Measurements from ENCODE around the gene KNOP1.

KNOP1 gene, protein sequence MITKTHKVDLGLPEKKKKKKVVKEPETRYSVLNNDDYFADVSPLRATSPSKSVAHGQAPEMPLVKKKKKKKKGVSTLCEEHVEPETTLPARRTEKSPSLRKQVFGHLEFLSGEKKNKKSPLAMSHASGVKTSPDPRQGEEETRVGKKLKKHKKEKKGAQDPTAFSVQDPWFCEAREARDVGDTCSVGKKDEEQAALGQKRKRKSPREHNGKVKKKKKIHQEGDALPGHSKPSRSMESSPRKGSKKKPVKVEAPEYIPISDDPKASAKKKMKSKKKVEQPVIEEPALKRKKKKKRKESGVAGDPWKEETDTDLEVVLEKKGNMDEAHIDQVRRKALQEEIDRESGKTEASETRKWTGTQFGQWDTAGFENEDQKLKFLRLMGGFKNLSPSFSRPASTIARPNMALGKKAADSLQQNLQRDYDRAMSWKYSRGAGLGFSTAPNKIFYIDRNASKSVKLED

DNA sequence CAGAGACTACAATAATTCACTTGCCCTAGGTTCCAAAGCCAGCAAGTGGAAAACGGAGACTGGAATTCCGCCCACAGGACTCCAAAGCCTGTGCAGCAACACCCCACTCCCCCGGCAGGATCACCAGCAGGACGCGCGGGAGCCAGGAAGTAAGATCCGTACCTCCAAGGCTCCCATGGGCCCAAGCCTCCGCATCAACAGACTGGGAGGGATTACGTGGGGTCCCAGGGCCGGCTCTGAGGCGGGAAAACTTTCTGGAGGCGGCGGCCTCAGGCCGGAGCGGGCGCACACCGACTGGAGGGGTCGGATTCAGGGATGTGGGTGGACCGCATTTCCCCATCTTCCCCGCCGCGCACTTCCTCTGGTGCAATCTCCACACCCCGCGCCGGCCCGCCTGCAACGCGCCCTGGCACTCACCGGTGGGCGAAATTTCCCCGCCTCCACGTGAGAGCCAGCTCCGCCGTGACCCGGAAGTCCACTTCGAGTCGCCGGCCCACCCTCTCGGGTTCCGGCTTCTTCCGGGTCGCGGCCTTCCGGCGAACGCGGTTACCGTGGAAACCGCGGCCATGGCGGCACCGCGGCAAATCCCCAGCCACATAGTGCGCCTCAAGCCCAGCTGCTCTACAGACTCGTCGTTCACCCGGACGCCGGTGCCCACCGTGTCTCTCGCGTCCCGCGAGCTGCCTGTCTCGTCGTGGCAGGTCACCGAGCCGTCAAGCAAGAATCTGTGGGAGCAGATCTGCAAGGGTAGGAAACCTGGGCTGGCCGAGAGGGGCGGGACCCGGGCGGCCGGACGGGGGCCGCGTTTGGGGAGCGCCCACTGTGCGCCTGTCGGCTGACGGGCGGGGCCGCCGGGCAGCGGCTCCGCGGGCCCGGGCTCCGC, at the start of gene KNOP1, which contains the start of gene IQCK:
KNOP1 (minus strand) TSS at position 487 of the 883 bp plus-strand sequence. CDS start 3,192 bp downstream, outside the sequence.
IQCK (plus strand) TSS at position 531 of the 883 bp plus-strand sequence; CDS start at position 567, 36 bp downstream.
- no peaks in the 10 kb centered on the region for H3K9me3 ChIP-seq (ENCODE audit: control insufficient read depth, insufficient read depth, low read length)
- no peaks in the 10 kb centered on the region for H3K27me3 ChIP-seq (ENCODE audit: control insufficient read depth, insufficient read depth, low read length)
- peak within 1 kb of the TSS; percentile 97 for H3K27ac ChIP-seq (ENCODE audit: low read depth, low read length)
- peaks cover 34% of the 10 kb centered on the region for H3K36me3 ChIP-seq (ENCODE audit: control insufficient read depth, insufficient read depth, low read length)
- peak within 1 kb of the TSS; percentile 95 for H3K9ac ChIP-seq (ENCODE audit: low read depth, low read length)
- H3K4me1 ChIP-seq (ENCODE audit: control insufficient read depth, insufficient read depth, low read length) = peaks cover 19% of the 10 kb centered on the region
- peak within 1 kb of the TSS; percentile 85 for H3K4me3 ChIP-seq (ENCODE audit: low read depth, low read length)

DNA sequence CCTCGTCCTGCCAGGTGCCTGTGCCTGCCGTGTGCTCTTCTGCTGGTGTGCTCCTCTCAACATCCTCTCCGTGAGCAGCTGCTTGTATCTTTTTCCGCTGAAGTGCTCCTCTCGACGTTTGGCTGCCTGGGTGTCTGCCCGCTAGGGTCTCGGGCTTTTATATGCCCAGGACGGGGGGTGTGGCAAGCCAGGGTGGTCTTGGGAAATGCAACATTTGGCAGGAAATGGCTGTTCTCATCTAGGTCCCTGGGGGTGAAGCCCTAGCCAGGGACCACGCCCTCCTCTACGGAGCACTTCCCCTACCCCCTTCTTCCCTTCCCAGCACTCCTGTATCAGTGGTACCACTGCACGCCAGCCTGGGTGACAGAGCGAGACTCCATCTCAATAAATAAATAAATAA, 49.5 kb upstream of the KNOP1 start:
- Histone ChIP-seq H3K4me1 (ENCODE audit: control insufficient read depth, insufficient read depth, low read length) (peaks cover 15% of the 10 kb centered on the region), H3K4me3 (ENCODE audit: low read depth, low read length) (no peak overlapping the region), H3K9me3 (ENCODE audit: control insufficient read depth, insufficient read depth, low read length) (no peaks in the 10 kb centered on the region), H3K27me3 (ENCODE audit: control insufficient read depth, insufficient read depth, low read length) (no peaks in the 10 kb centered on the region), H3K36me3 (ENCODE audit: control insufficient read depth, insufficient read depth, low read length) (no peaks in the 10 kb centered on the region), H3K27ac (ENCODE audit: low read depth, low read length) (no peak overlapping the region), H3K9ac (ENCODE audit: low read depth, low read length) (no peak overlapping the region)

- no peak overlapping the region for H3K4me3 ChIP-seq (ENCODE audit: low read depth, low read length)
These were observed 49.0 kb upstream of the KNOP1 start for GRCh38 chr16:19766988-19767387.

GRCh38 chr16:19766554-19766884, 48.5 kb upstream of the KNOP1 start:
- Histone ChIP-seq H3K27me3 (ENCODE audit: control insufficient read depth, insufficient read depth, low read length) (no peaks in the 10 kb centered on the region), H3K4me1 (ENCODE audit: control insufficient read depth, insufficient read depth, low read length) (peaks cover 11% of the 10 kb centered on the region; the same call in 1 of the 2 replicates), H3K9ac (ENCODE audit: low read depth, low read length) (no peak overlapping the region), H3K9me3 (ENCODE audit: control insufficient read depth, insufficient read depth, low read length) (no peaks in the 10 kb centered on the region), H3K27ac (ENCODE audit: low read depth, low read length) (no peak overlapping the region), H3K36me3 (ENCODE audit: control insufficient read depth, insufficient read depth, low read length) (no peaks in the 10 kb centered on the region), H3K4me3 (ENCODE audit: low read depth, low read length) (no peak overlapping the region)

More at GRCh38 chr16:19766988-19767387, 49.0 kb upstream of the KNOP1 start:
- Histone ChIP-seq H3K4me1 (ENCODE audit: control insufficient read depth, insufficient read depth, low read length) (peaks cover 14% of the 10 kb centered on the region), H3K9ac (ENCODE audit: low read depth, low read length) (no peak overlapping the region), H3K27me3 (ENCODE audit: control insufficient read depth, insufficient read depth, low read length) (no peaks in the 10 kb centered on the region), H3K27ac (ENCODE audit: low read depth, low read length) (no peak overlapping the region), H3K36me3 (ENCODE audit: control insufficient read depth, insufficient read depth, low read length) (no peaks in the 10 kb centered on the region), H3K9me3 (ENCODE audit: control insufficient read depth, insufficient read depth, low read length) (no peaks in the 10 kb centered on the region)

DNA sequence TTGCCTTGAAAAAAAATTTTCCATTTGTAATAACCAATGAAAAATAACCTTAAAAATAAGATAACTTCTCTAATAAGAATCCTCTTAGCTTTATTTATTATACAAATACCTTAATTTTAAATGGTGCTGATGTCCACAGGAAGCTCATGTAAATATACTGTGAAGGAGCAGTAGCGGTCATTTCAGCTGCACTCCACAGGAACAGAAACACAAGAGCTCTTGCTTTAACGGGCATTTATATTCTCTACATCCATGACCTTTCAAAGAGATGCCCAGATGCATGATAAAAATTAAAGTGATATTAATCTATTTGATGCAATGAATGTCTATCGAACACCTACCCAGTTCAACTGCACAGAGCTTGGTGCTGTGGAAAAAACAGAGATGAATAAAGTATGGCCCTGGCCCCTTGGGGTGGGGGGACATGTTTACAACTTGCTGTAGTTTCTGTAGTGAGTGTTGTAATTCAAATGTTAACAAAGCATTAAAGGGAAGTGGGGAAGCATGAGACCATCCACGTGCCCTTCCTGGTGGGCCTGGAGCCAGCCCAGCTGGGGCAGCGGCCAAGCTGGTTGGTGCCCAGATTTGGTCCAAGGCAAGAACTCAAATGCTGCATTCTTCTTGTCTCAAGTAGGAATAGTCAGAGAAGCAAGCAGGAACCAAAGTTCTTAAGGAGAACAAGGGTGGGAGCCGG, 48.0 kb upstream of the KNOP1 start:
- H3K27me3 ChIP-seq (ENCODE audit: control insufficient read depth, insufficient read depth, low read length) = no peaks in the 10 kb centered on the region
- H3K27ac ChIP-seq (ENCODE audit: low read depth, low read length) = no peak overlapping the region
- no peaks in the 10 kb centered on the region for H3K36me3 ChIP-seq (ENCODE audit: control insufficient read depth, insufficient read depth, low read length)
- H3K9ac ChIP-seq (ENCODE audit: low read depth, low read length) = no peak overlapping the region
- no peak overlapping the region for H3K4me3 ChIP-seq (ENCODE audit: low read depth, low read length)
- peaks cover 11% of the 10 kb centered on the region; the same call in 1 of the 2 replicates for H3K4me1 ChIP-seq (ENCODE audit: control insufficient read depth, insufficient read depth, low read length)
- no peaks in the 10 kb centered on the region for H3K9me3 ChIP-seq (ENCODE audit: control insufficient read depth, insufficient read depth, low read length)

DNA sequence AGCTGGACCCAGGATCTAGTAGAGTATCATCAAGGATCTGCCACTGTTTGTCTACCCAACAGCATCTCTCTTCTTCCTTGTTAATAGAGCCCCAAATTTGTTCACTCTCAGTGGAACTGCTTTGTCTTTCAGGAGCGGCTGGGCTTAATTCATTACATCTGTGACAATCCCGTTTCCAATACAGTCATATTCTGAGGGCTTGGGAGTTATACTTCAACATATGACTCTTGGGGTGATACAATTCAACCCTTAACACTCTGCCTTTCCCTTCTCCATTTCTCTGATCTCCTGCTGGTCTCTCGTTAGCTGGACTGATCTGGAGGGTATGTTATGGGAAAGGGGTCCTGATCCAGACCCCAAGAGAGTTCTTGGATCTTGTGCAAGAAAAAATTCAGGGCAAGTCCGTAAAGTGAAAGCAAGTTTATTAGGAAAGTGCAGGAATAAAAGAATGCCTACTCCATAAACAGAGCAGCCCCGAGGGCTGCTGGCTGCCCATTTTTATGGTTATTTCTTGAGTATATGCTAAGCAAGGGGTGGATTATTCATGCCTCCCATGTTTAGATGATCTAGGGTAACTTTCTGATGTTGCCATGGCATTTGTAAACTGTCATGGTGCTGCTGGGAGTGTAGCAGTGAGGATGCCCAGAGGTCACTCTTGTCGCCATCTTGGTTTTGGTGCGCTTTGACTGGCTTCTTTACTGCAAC, 42.5 kb upstream of the KNOP1 start:
- Histone ChIP-seq H3K9ac (ENCODE audit: low read depth, low read length) (no peak overlapping the region), H3K9me3 (ENCODE audit: control insufficient read depth, insufficient read depth, low read length) (no peaks in the 10 kb centered on the region), H3K4me1 (ENCODE audit: control insufficient read depth, insufficient read depth, low read length) (no peaks in the 10 kb centered on the region), H3K36me3 (ENCODE audit: control insufficient read depth, insufficient read depth, low read length) (no peaks in the 10 kb centered on the region), H3K4me3 (ENCODE audit: low read depth, low read length) (no peak overlapping the region), H3K27ac (ENCODE audit: low read depth, low read length) (no peak overlapping the region), H3K27me3 (ENCODE audit: control insufficient read depth, insufficient read depth, low read length) (no peaks in the 10 kb centered on the region)

DNA sequence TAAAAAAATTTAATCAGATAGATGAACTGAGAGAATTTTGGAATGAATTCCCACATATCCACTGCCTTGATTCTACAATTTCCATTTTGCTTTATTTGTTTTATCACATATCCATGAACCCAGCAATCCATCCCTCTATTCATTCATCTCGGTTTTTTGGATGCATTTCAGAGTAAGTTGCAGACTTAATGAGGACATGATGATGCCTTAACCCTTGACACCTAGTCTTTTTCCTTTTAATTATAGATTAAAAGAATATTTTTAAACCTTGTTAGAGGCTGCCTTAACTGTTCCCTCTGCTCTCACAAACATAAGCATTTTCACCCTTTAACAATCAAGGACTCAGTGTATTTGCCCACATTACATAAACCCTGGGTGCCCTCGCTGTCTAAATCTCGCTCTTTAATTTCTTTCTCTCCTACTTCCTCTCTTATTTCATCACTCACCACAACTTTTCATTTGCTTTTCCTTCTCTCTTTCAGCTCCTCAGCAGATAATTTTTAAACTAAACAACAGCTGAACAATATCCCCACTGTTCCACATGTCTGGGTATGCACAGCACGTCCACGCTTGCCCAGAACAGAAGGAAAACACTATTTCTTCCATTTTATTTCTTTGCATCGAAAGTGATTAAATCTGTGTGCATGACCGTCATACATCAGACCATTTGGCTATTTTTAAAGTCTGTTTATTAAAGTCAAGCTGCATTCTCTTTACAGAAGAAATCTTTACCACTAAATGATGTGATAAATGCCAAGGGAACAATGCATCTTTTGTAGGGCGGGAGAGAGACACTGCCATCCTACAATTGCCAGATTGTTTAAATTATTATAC, 40.0 kb upstream of the KNOP1 start:
- H3K27ac ChIP-seq (ENCODE audit: low read depth, low read length) = no peak overlapping the region
- H3K9me3 ChIP-seq (ENCODE audit: control insufficient read depth, insufficient read depth, low read length) = no peaks in the 10 kb centered on the region
- no peak overlapping the region for H3K4me3 ChIP-seq (ENCODE audit: low read depth, low read length)
- no peak overlapping the region for H3K9ac ChIP-seq (ENCODE audit: low read depth, low read length)
- H3K36me3 ChIP-seq (ENCODE audit: control insufficient read depth, insufficient read depth, low read length) = no peaks in the 10 kb centered on the region
- no peaks in the 10 kb centered on the region for H3K27me3 ChIP-seq (ENCODE audit: control insufficient read depth, insufficient read depth, low read length)
- H3K4me1 ChIP-seq (ENCODE audit: control insufficient read depth, insufficient read depth, low read length) = no peaks in the 10 kb centered on the region

- Histone ChIP-seq H3K9ac (ENCODE audit: low read depth, low read length) (no peak overlapping the region), H3K4me3 (ENCODE audit: low read depth, low read length) (no peak overlapping the region), H3K27ac (ENCODE audit: low read depth, low read length) (no peak overlapping the region), H3K27me3 (ENCODE audit: control insufficient read depth, insufficient read depth, low read length) (no peaks in the 10 kb centered on the region), H3K4me1 (ENCODE audit: control insufficient read depth, insufficient read depth, low read length) (no peaks in the 10 kb centered on the region), H3K9me3 (ENCODE audit: control insufficient read depth, insufficient read depth, low read length) (no peaks in the 10 kb centered on the region), H3K36me3 (ENCODE audit: control insufficient read depth, insufficient read depth, low read length) (no peaks in the 10 kb centered on the region)
These were observed 39.0 kb upstream of the KNOP1 start for GRCh38 chr16:19757026-19757425.

- no peaks in the 10 kb centered on the region for H3K4me1 ChIP-seq (ENCODE audit: control insufficient read depth, insufficient read depth, low read length)
- H3K36me3 ChIP-seq (ENCODE audit: control insufficient read depth, insufficient read depth, low read length) = no peaks in the 10 kb centered on the region
- no peak overlapping the region for H3K27ac ChIP-seq (ENCODE audit: low read depth, low read length)
- no peak overlapping the region for H3K4me3 ChIP-seq (ENCODE audit: low read depth, low read length)
- H3K9me3 ChIP-seq (ENCODE audit: control insufficient read depth, insufficient read depth, low read length) = no peaks in the 10 kb centered on the region
- H3K27me3 ChIP-seq (ENCODE audit: control insufficient read depth, insufficient read depth, low read length) = no peaks in the 10 kb centered on the region
- no peak overlapping the region for H3K9ac ChIP-seq (ENCODE audit: low read depth, low read length)
These were observed 37.2 kb upstream of the KNOP1 start for GRCh38 chr16:19755268-19755667.

Measured in HUES48 (cell line).